ENCODE data around the gene GLI3.

The GLI3 gene

DNA sequence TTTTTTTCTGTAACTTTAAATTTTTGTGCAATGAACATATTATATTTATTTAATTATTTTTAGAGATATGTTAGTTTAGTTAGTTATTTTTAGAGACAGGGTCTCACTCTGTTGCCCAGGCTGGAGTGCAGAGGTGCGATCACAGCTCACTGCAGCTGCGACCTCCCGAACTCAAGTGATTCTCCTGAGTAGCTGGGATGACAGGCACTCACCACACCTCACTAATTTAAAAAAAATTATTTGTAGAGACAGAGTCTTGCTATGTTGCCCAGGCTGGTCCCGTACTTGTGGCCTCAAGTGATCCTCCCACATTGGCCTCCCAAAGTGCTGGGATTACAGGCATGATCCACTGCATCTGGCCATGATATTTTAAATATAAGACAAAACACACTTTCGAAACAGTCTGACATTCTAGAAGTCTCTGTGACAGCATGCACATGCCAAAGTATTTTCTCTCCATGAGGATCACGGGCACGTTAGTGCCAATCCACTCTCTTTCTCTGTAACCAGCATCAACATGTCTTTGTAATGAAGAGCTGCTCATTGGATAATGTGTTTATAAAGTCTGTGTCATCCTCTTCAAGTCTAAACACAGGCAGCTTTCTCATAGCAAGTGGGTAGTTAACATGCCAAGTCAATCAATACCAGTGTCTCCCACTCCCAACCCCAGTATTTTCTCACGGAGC, 137.4 kb downstream of the GLI3 start:
- DNase-seq: no peak

DNA sequence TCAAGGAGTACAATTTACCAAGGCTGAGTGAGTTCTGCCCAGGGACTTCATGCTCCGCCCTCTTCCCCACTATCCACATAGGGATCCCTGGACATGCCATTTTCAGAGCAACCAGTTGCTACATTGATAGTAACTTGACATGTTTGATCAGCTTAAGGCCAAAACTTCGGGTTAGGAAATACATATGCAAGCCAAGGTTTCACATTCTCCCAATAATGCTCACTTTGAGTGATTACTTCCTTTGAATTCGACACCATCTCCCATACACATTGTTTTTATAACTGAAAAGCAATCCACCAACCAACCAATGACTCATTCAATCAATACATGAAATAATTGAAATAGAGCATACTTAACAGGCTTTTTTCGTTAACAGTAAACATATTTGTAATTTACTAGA, 137.9 kb downstream of the GLI3 start:
- no peak for DNase-seq

- no peak for DNase-seq
Observed at GRCh38 chr7:42097752-42098151, 139.3 kb downstream of the GLI3 start.

GRCh38 chr7:42096681-42097561, 140.1 kb downstream of the GLI3 start:
- DNase-seq: no peak

GRCh38 chr7:42096268-42096667, 140.7 kb downstream of the GLI3 start:
- no peak for DNase-seq

- DNase-seq: no peak
Observed at GRCh38 chr7:42095791-42096190, 141.2 kb downstream of the GLI3 start.

DNA sequence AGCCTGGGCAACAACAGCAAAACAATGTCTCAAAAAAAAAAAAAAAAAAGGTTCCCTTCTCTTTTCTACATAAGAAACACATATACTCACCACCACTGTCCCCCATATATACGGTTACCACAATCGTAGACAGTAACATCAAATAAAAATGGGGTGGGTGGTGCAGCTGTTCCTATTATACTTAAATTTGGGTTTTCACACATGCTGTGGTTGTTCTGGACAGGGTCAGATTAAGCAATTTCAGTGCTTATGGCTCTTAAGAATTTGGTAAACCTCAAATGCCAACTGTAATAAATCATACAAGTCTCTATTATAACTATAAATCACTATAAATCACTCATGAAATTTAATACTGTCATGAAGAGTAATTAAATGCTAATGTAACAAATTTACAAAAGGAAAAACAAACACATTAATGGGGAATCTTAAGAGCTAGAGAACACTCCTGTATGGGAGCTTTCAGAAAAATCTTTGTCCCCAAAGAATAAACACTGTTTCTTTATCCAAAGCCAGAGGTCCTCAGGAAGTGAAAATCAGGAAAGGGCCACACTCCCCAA, 143.6 kb downstream of the GLI3 start:
- DNase-seq: no peak

DNA sequence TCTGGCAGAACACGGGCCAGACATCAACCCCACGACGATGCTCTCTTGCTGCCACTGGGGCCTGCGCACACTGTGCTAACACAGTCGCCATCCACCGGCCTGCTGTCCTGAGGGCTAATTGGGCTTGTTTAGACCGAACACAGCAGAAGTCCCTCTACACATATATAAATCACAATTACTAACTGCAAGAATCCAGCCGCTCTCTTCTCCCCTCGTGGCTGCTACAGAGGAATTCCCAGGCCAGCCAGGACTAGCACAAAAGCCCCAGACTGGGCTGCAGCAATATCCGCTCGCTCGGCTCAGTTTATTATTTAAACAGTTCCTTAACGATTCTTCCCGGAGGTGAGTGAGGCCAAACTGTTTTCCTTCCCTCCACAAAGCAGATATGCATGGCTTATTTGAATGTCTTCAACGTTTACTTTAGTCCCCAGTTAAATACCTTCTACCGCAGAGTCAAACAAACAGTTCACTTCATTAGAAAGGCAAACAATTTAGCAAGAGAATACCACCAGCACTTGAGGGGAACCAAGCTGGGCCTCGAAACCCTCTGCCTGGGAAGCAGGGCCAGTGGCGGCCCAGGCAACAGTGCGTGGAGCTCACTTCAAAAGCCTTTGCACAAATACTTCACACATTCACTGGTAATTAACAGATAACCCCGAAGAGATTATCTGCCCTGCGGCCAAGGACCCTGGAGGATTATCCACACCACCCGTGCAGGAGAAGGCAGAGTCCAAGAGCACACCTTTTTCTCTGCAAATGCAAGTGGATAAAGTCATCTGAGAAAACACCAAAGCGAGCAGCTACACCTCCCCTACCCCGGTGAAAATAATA, 145.3 kb downstream of the GLI3 start:
- no peak for DNase-seq

DNA sequence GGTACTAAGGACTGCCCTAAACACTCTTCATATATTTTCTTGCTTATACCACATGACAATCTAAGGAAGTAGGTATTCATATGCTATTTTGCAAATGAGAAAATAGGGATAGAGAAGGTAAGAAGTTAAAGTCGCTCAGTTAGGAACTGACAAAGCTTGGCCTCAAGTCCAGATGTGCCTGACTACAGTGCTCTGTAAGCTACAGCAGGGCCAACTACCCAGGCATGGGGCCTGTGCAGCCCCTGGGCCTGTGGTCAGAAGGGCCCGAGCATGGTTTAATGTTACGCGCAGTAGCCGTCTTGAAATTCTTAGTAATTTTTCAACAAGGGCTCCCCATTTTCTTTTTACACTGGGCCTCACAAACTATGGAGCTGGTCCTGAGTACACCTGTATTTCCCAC, 146.2 kb downstream of the GLI3 start:
- DNase-seq: no peak

- no peak for DNase-seq
Observed at GRCh38 chr7:42090056-42090455, 147.0 kb downstream of the GLI3 start.

- no peak for DNase-seq
Observed at GRCh38 chr7:42087616-42088015, 149.4 kb downstream of the GLI3 start.

GRCh38 chr7:42085531-42085930, 151.5 kb downstream of the GLI3 start:
- DNase-seq: no peak

DNA sequence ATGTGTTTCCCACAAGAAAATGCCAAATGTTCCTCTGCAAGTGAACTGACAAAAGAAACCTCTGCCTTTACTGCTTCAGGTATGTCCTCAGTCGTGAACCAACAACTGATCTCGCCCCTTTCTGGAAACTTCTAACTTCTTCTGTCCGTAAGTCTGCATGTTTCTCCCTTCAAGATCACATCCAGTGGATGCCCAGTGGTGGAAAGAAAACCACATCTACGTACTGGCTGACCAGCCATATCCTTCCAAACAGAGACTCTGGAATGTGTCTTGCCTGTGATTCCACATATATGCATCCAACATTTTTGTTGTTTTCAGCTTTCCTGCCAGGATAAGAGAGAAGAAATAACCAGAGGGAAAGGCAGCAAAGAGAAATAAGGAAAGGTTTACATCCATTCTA, 152.7 kb downstream of the GLI3 start:
- DNase-seq: no peak

DNA sequence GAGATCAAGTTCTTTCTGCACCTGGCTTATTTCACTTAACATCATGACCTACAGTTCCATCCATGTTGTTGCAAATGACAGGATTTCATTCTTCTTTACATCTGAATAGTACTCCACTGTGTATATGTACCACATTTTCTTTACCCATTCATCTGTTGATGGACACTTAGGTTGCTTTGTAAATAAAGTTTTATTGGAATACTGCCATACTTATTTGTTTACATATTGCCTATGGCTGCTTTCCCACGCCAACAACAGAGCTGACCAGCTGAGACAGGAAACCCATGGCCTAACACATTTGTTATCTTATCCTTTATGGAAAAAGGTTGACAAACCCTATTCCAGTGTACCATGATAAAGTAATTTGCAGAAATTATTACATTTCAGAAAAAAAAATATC, 153.7 kb downstream of the GLI3 start:
- no peak for DNase-seq

- DNase-seq: no peak
Observed at GRCh38 chr7:42082144-42082543, 154.9 kb downstream of the GLI3 start.

DNA sequence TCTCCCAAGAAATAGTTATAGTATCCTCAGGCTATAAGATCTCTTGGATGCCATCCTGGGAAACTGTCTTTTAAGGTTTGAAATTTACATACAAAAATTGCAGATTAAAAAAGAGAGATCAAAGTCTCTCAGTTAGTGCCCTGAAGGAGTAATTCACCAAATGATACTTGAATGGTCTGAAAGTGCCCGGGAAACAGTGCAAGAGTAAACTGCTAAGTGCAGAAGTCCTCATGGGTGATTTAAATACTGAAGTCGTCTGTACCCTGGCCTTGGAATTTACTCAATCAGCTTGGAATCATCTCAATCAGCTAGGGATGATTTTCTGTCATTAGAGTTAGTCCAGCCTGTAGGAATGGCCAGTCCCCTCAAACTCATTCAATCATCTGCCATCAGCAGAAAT, 155.3 kb downstream of the GLI3 start:
- DNase-seq: no peak

GRCh38 chr7:42080841-42081586, 156.0 kb downstream of the GLI3 start:
- DNase-seq: no peak

GRCh38 chr7:42077271-42078135, 159.5 kb downstream of the GLI3 start:
- DNase-seq: no peak

GRCh38 chr7:42076870-42077269, 160.1 kb downstream of the GLI3 start:
- DNase-seq: no peak

DNA sequence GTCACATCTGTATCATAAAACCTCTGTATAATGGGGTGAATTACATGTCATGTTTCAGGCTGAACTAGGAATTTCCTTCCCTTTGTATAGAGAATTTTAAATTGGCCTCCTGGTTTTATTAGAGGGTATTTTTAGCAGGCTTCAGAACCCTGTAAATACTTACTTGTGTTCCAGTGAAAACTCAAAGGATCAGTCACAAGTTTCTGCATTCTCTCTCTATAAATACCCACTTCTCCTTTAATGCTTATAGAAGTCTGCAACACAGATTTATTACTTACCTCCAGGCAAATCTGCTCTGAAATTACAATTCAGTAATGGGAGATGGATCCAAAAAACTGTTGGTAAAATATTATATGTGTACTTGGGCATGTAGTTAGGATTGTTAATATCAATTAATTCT, 161.6 kb downstream of the GLI3 start:
- DNase-seq: no peak

DNA sequence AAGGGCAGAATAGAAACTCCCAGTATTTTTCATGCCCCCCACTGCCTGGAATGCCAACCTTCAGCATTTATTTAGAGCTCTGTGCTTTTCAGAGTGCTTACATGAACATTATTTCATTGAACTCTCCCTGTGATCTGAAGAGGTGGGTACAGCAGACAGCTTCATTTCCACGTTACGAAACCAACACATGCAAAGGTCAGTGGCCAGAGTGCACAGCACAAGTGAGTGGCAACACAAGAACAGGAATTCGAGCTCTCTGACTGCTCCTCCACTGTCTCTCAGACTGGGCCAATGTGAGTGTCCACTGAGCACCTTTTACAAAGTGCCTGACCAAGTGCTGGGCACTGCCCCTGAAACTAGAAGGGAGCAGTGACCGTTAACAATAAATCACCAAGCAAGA, 162.9 kb downstream of the GLI3 start:
- DNase-seq: no peak

Measured in activated CD4-positive, alpha-beta T cell treated with anti-CD3 and anti-CD28 coated beads, Interleukin-2, amount 50 U/mL, for 16 hours (primary cell).